HepG2 (cell line): Measurements from ENCODE around the gene CTSW. TPM values are rescaled to one million over a fixed set of nuclear protein-coding genes. Genes with fewer than 3 reads are reported as not detected.

Experiments used
- CEBPG ChIP-seq: IDR thresholded peaks from 2 replicates; pipeline ENCODE4 v1.6.1; 2016
- ELF3 ChIP-seq: IDR thresholded peaks from 2 replicates; pipeline ENCODE4 v1.6.1; 2016; ENCODE audit warnings: missing genetic modification reagents, missing compliant biosample characterization
- FIP1L1 ChIP-seq: fragments of 200-400 bp; formaldehyde crosslinking; IDR thresholded peaks from 2 replicates; pipeline ENCODE4 v1.6.1; 2018; ENCODE audit warnings: low read depth, mild to moderate bottlenecking, low read length, moderate library complexity, borderline replicate concordance; ENCODE audit not compliant: insufficient read depth
- FOXO1 ChIP-seq: sonication (generic); formaldehyde crosslinking; IDR thresholded peaks from 2 replicates; pipeline ENCODE4 v1.4.0; 2020; ENCODE audit warnings: missing genetic modification reagents
- HNF4A ChIP-seq: sonication (generic); formaldehyde crosslinking; IDR thresholded peaks from 2 replicates; pipeline ENCODE4 v1.4.0; 2020; ENCODE audit warnings: missing genetic modification reagents
- JARID2 ChIP-seq: sonication (generic); formaldehyde crosslinking; IDR thresholded peaks from 2 replicates; pipeline ENCODE4 v1.8.1; 2023; ENCODE audit warnings: missing genetic modification reagents, inconsistent platforms; ENCODE audit not compliant: insufficient replicate concordance
- RARA ChIP-seq: IDR thresholded peaks from 2 replicates; pipeline ENCODE4 v1.6.1; 2016; ENCODE audit warnings: missing genetic modification reagents, missing compliant biosample characterization
- SOX6 ChIP-seq, 2 experiments: fragments of 450-650 bp in 1 of 2; sonication (generic) in 1 of 2; formaldehyde crosslinking in 1 of 2; IDR thresholded peaks; 2 replicates each; pipeline versions ENCODE4 v1.4.0 to v1.6.1; 2017 to 2020; ENCODE audit warnings: antibody characterized with exemption in 1 of 2, mild to moderate bottlenecking in 1 of 2, missing genetic modification reagents in 1 of 2
- TBL1XR1 ChIP-seq: fragments of 150-350 bp; IDR thresholded peaks from 2 replicates; pipeline ENCODE4 v1.6.1; 2014; ENCODE audit warnings: borderline replicate concordance, low read length; ENCODE audit not compliant: partially characterized antibody
- THYN1 ChIP-seq: sonication (generic); formaldehyde crosslinking; IDR thresholded peaks from 2 replicates; pipeline ENCODE4 v1.8.1; 2023; ENCODE audit warnings: low read depth, mild to moderate bottlenecking, moderate library complexity, missing genetic modification reagents, borderline replicate concordance
- TMF1 ChIP-seq: sonication (generic); formaldehyde crosslinking; IDR thresholded peaks from 2 replicates; pipeline ENCODE4 v1.8.1; 2022; ENCODE audit warnings: low read depth, missing genetic modification reagents
- YY1 ChIP-seq: IDR thresholded peaks from 2 replicates; pipeline ENCODE4 v1.6.1; 2011; ENCODE audit warnings: low read length, low read depth, moderate library complexity, mild to moderate bottlenecking; ENCODE audit not compliant: insufficient read depth, insufficient replicate concordance
- ZFP91 ChIP-seq: sonication (generic); formaldehyde crosslinking; IDR thresholded peaks from 2 replicates; pipeline ENCODE4 v1.9.0; 2022; ENCODE audit warnings: missing genetic modification reagents, mild to moderate bottlenecking, borderline replicate concordance
- ZNF17 ChIP-seq: sonication (generic); formaldehyde crosslinking; IDR thresholded peaks from 2 replicates; pipeline ENCODE4 v1.5.0; 2020; ENCODE audit warnings: mild to moderate bottlenecking, missing genetic modification reagents
- ZNF253 ChIP-seq: sonication (generic); formaldehyde crosslinking; IDR thresholded peaks from 2 replicates; pipeline ENCODE4 v1.8.0; 2022; ENCODE audit warnings: mild to moderate bottlenecking, missing genetic modification reagents, borderline replicate concordance
- ZNF282 ChIP-seq: fragments of 450-650 bp; IDR thresholded peaks from 2 replicates; pipeline ENCODE4 v1.6.1; 2018; ENCODE audit not compliant: partially characterized antibody
- ZNF607 ChIP-seq: sonication (generic); formaldehyde crosslinking; IDR thresholded peaks from 2 replicates; pipeline ENCODE4 v1.5.1; 2020; ENCODE audit warnings: missing genetic modification reagents, mild to moderate bottlenecking, borderline replicate concordance
- ZNF672 ChIP-seq: sonication (generic); formaldehyde crosslinking; IDR thresholded peaks from 2 replicates; pipeline ENCODE4 v1.8.1; 2022; ENCODE audit warnings: missing genetic modification reagents
- ZNF768 ChIP-seq: sonication (generic); formaldehyde crosslinking; IDR thresholded peaks from 2 replicates; pipeline ENCODE4 v1.4.0; 2020; ENCODE audit warnings: missing genetic modification reagents
- ZNF775 ChIP-seq: sonication (generic); formaldehyde crosslinking; IDR thresholded peaks from 2 replicates; pipeline ENCODE4 v1.4.0; 2020; ENCODE audit warnings: missing genetic modification reagents, mild to moderate bottlenecking, moderate library complexity, borderline replicate concordance
- polyA plus RNA-seq, 8 experiments: library from polyadenylated mRNA; depleted of rRNA in 3 of 8; stranded (reverse) in 7 of 8; unstranded in 1 of 8; fragments of >200 nt; fragmentation: Illumina TruSeq in 4 of 8; extraction: Trizol in 4 of 8; gene quantifications; 2 replicates each; pipeline versions ENCODE4 v1.2.1 to v1.2.3, GENCODE V29; 2011 to 2016; ENCODE audit warnings: low read depth in 4 of 8, missing spikeins in 1 of 8, mixed read lengths in 1 of 8; ENCODE audit not compliant: insufficient read depth in 1 of 8
- total RNA-seq, 5 experiments: library from RNA; depleted of rRNA; stranded (reverse); fragments of >200 nt; fragmentation: Illumina TruSeq; extraction: Trizol; gene quantifications; 2 replicates each; pipeline ENCODE4 v1.2.3, GENCODE V29; 2016; ENCODE audit warnings: low read depth in 1 of 5
- TF ChIP-seq, protein P1 (sequence below): sonication (generic); formaldehyde crosslinking; IDR thresholded peaks from 2 replicates; pipeline ENCODE4 v1.4.0; 2020; ENCODE audit warnings: missing genetic modification reagents
- TF ChIP-seq, protein P2 (sequence below): sonication (generic); formaldehyde crosslinking; IDR thresholded peaks from 2 replicates; pipeline ENCODE4 v1.4.0; 2020; ENCODE audit warnings: mild to moderate bottlenecking, missing genetic modification reagents
- TF ChIP-seq, protein P3 (sequence below): sonication (generic); formaldehyde crosslinking; IDR thresholded peaks from 2 replicates; pipeline ENCODE4 v1.4.0; 2020; ENCODE audit warnings: missing genetic modification reagents

The CTSW gene
- total and polyA plus RNA-seq, 2 of the 13 experiments (the other 11 are each of a cell fraction or from before 2014, with no cell fraction given), result 0.09 TPM; not detected in 1

DNA sequence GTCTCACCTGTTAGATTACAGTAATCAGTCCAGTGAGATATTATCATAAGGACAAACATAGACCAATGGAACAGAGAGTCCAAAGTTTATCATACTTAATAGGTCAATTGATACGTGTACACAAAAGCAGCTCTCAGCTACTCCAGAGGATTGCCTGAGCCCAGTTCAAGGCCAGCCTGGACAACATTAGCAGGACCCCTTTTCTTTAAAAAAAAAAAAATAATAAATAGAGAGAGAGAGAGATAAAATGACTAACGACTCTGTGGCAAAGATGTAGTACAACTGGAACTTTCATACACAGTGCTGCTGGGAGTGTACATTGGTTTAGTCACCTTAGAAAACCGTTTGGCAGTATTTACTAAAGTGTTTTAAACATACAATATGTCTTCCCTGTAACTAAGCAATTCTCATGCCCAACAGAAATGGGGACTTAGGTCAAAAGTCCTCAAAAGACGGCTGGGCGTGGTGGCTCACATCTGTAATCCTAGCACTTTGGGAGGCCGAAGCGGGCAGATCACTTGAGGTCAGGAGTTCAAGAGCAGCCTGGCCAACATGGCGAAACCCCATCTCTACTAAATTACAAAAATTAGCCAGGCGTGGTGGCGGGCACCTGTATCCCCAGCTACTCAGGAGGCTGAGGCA, 35.3 kb upstream of the CTSW start (continued):
- TF ChIP-seq JARID2 (CRISPR knock-in tag) (no peak), HNF4A (CRISPR knock-in tag) (peak; percentile 68), THYN1 (CRISPR knock-in tag) (no peak), FOXO1 (CRISPR knock-in tag) (no peak), ZNF607 (no peak), ELF3 (CRISPR knock-in tag) (no peak), ZNF253 (no peak), ZNF17 (no peak), ZNF768 (no peak), ZFP91 (CRISPR knock-in tag) (no peak), ZNF672 (CRISPR knock-in tag) (no peak), RARA (CRISPR knock-in tag) (peak; percentile 90), YY1 (no peak), SOX6 (IDR thresholded peaks at IDR 0.05) (no peak), SOX6 (CRISPR knock-in tag; IDR thresholded peaks at IDR 0.05) (peak; percentile 34), FIP1L1 (no peak), TMF1 (no peak), ZNF775 (CRISPR knock-in tag) (no peak), TBL1XR1 (no peak), ZNF282 (no peak), CEBPG (CRISPR knock-in tag) (no peak)
- TF ChIP-seq, protein P1, sequence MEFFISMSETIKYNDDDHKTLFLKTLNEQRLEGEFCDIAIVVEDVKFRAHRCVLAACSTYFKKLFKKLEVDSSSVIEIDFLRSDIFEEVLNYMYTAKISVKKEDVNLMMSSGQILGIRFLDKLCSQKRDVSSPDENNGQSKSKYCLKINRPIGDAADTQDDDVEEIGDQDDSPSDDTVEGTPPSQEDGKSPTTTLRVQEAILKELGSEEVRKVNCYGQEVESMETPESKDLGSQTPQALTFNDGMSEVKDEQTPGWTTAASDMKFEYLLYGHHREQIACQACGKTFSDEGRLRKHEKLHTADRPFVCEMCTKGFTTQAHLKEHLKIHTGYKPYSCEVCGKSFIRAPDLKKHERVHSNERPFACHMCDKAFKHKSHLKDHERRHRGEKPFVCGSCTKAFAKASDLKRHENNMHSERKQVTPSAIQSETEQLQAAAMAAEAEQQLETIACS (CRISPR knock-in tag), result no peak
- TF ChIP-seq, protein P2, sequence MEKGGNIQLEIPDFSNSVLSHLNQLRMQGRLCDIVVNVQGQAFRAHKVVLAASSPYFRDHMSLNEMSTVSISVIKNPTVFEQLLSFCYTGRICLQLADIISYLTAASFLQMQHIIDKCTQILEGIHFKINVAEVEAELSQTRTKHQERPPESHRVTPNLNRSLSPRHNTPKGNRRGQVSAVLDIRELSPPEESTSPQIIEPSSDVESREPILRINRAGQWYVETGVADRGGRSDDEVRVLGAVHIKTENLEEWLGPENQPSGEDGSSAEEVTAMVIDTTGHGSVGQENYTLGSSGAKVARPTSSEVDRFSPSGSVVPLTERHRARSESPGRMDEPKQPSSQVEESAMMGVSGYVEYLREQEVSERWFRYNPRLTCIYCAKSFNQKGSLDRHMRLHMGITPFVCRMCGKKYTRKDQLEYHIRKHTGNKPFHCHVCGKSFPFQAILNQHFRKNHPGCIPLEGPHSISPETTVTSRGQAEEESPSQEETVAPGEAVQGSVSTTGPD, result no peak
- TF ChIP-seq, protein P3, sequence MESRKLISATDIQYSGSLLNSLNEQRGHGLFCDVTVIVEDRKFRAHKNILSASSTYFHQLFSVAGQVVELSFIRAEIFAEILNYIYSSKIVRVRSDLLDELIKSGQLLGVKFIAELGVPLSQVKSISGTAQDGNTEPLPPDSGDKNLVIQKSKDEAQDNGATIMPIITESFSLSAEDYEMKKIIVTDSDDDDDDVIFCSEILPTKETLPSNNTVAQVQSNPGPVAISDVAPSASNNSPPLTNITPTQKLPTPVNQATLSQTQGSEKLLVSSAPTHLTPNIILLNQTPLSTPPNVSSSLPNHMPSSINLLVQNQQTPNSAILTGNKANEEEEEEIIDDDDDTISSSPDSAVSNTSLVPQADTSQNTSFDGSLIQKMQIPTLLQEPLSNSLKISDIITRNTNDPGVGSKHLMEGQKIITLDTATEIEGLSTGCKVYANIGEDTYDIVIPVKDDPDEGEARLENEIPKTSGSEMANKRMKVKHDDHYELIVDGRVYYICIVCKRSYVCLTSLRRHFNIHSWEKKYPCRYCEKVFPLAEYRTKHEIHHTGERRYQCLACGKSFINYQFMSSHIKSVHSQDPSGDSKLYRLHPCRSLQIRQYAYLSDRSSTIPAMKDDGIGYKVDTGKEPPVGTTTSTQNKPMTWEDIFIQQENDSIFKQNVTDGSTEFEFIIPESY (CRISPR knock-in tag), result no peak
